ENCODE data around the gene HSP90AA1.

DNA sequence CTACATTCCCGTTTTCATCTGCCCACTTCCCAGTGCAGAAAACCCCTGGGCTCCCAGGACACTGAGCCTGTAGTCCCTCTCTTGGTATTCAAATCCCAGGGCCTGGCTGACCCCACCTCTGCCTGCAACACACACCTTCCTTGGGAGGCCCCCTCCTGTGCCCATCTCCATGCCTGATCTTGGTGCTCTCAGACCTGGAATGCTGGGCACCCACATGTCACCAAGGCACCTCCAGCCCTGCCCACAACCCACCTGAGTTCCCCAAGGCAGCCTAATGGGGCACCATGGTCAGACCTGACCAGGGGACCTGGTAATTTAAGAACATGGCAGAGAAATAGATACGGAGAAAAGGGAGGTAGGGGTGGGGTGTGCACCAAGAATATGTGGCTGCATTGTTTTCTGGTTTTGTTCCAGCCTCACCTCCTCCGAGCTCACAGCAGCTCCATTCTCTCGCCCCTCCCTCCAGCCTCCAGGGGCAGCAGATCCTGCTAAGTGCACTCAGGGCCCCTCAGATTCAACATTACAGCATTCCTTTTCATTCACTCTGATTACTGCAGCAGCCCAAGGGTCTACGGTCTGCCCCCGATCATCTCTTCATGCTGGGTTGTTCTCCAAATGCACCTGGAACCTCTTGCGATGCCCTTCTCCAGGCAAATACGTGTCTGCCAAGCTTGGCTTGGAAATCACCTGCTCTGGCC lies 9.2 kb upstream of the HSP90AA1 start:
- TF ChIP-seq, protein P1, sequence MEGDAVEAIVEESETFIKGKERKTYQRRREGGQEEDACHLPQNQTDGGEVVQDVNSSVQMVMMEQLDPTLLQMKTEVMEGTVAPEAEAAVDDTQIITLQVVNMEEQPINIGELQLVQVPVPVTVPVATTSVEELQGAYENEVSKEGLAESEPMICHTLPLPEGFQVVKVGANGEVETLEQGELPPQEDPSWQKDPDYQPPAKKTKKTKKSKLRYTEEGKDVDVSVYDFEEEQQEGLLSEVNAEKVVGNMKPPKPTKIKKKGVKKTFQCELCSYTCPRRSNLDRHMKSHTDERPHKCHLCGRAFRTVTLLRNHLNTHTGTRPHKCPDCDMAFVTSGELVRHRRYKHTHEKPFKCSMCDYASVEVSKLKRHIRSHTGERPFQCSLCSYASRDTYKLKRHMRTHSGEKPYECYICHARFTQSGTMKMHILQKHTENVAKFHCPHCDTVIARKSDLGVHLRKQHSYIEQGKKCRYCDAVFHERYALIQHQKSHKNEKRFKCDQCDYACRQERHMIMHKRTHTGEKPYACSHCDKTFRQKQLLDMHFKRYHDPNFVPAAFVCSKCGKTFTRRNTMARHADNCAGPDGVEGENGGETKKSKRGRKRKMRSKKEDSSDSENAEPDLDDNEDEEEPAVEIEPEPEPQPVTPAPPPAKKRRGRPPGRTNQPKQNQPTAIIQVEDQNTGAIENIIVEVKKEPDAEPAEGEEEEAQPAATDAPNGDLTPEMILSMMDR (conservative IDR thresholded peaks at IDR 0.05 in 1 of 2, IDR thresholded peaks at IDR 0.05 in 1 of 2; ENCODE audit: extremely low read depth in 1 of 2, insufficient read depth in 1 of 2, low read depth in 1 of 2, low read length in 2 of 2): no peak
- TF ChIP-seq EZH2 (IDR thresholded peaks at IDR 0.05; ENCODE audit: borderline replicate concordance, low read length): no peak
